ENCODE measurements around the gene UTS2B.

The UTS2B gene

DNA sequence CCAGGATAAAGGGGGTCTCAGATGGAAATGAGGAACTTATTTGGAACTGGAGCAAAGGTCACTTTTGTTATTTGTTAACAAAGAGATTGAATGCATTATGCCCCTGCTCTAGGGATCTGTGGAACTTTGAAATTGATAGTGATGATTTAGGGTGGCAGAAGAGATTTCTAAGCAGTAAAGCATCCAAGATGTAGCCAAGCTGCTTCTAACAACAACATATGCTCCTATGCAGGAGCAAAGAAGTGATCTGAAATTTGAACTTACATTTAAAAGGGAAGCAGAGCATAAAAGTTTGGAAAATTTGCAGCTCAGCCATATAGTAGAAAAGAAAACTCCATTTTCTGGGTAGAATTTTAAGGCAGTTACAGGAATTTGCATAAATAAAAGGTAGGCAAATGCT, 31.5 kb downstream of the UTS2B start:
- no peak overlapping the region for H3K4me3 ChIP-seq (ENCODE audit: low read depth, low read length)
- TF ChIP-seq, protein P1, sequence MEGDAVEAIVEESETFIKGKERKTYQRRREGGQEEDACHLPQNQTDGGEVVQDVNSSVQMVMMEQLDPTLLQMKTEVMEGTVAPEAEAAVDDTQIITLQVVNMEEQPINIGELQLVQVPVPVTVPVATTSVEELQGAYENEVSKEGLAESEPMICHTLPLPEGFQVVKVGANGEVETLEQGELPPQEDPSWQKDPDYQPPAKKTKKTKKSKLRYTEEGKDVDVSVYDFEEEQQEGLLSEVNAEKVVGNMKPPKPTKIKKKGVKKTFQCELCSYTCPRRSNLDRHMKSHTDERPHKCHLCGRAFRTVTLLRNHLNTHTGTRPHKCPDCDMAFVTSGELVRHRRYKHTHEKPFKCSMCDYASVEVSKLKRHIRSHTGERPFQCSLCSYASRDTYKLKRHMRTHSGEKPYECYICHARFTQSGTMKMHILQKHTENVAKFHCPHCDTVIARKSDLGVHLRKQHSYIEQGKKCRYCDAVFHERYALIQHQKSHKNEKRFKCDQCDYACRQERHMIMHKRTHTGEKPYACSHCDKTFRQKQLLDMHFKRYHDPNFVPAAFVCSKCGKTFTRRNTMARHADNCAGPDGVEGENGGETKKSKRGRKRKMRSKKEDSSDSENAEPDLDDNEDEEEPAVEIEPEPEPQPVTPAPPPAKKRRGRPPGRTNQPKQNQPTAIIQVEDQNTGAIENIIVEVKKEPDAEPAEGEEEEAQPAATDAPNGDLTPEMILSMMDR (IDR thresholded peaks at IDR 0.05; ENCODE audit: low read depth, low read length) = no peak

DNA sequence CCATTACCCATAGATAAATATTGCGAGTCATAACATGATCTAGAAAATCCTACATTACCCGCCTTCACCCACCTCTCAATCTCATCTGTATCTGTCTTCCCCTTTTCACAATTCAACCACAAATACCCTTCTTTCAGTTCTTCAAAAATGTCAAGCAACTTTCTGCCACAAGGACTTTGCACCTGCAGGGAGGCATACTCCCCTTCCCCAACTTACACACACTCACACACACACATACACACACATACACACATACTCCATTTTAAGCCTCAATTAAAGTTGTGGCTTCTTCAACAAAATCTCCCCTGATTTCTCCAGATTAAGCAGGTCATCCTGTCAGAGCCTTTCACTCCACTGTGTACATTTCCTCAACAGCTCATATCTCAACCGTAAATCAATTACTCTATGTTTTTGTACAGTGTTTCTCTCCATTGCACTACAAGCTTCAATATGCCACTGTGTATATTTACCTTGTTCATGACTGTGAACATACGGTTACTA, 34.2 kb downstream of the UTS2B start:
- TF ChIP-seq, protein P1 (IDR thresholded peaks at IDR 0.05; ENCODE audit: low read depth, low read length) = no peak

GRCh38 chr3:191294291-191294690, 36.0 kb downstream of the UTS2B start:
- no peak overlapping the region for H3K4me3 ChIP-seq (ENCODE audit: low read depth, low read length)
- TF ChIP-seq, protein P1 (IDR thresholded peaks at IDR 0.05; ENCODE audit: low read depth, low read length) = no peak

More for the DNA sequence above, 34.2 kb downstream of the UTS2B start:
- H3K4me3 ChIP-seq (ENCODE audit: low read depth, low read length) = no peak overlapping the region

- H3K4me3 ChIP-seq (ENCODE audit: low read depth, low read length) = no peak overlapping the region
- TF ChIP-seq, protein P1 (IDR thresholded peaks at IDR 0.05; ENCODE audit: low read depth, low read length) = no peak
These were observed 37.9 kb downstream of the UTS2B start for GRCh38 chr3:191292243-191293015.

DNA sequence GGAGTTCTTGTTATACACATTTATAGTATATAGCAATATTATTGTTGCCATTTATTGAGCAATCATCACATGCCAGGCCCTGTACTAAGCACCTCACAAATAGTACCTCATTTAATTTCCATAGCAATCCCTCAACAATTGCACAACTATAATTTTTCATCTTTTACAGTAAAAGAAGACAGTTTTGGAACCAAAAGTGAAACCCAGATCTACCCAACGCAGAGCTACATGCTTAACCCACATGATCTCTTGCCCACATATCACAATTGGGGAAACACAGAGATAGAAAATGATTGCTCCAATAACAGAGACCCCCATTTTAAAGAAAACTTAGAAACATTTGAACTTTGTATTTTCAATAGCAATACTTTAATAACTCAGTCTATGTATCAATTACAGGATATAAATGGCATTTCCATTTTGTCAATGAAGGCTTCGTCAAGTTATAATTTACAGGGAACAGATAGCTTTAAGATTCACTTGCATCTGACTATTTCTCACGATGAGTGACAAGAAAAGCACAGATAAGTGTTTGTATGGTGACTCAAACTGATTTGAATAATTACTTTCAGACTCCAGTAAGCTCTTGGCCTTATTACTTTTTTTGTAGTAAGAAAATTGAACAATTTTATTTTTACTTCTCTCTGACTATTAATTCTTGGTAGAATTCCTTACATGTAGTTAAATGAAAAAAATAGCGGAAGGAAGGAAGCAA, 39.9 kb downstream of the UTS2B start:
- TF ChIP-seq, protein P1 (IDR thresholded peaks at IDR 0.05; ENCODE audit: low read depth, low read length) = no peak
- H3K4me3 ChIP-seq (ENCODE audit: low read depth, low read length) = no peak overlapping the region

DNA sequence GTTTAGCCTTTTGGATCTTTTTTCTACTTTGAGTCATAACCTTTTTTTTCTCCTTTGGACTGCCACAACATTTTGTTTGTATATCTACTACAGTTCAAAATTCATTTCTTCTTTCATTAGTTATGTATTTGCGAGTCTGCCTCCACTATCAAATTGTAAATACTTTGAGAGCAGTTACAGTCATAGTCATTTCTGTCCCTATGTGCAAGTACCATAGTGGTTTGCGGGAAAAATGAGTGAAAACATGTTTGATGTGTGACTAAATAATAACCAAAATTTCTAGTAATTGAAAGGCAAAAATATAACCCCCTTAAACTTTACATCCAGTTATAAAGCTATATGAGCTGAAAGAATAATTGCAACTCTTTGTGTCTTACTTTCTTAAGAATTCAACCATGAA, 46.9 kb downstream of the UTS2B start:
- TF ChIP-seq, protein P1 (IDR thresholded peaks at IDR 0.05; ENCODE audit: low read depth, low read length) = no peak
- H3K4me3 ChIP-seq (ENCODE audit: low read depth, low read length) = no peak overlapping the region
